C4-2B (cell line): ENCODE measurements around the gene VAMP4.
"Not testable (repeated sequence)": the region's sequence is repeated elsewhere in the genome, so short reads cannot be mapped to it uniquely, and the experiment has no call there.

Source experiments
- H3K27ac ChIP-seq: fragments of 450-650 bp; 2 replicates; pipeline ENCODE4 v1.5.1; 2017
- ZFX ChIP-seq: fragments of 450-650 bp; IDR thresholded peaks from 2 replicates; pipeline ENCODE4 v1.6.1; 2017
- TF ChIP-seq, protein P1 (sequence below): fragments of 450-650 bp; conservative IDR thresholded peaks from 2 replicates; pipeline ENCODE4 v1.5.1; 2017; ENCODE audit warnings: mild to moderate bottlenecking

VAMP4 gene

DNA sequence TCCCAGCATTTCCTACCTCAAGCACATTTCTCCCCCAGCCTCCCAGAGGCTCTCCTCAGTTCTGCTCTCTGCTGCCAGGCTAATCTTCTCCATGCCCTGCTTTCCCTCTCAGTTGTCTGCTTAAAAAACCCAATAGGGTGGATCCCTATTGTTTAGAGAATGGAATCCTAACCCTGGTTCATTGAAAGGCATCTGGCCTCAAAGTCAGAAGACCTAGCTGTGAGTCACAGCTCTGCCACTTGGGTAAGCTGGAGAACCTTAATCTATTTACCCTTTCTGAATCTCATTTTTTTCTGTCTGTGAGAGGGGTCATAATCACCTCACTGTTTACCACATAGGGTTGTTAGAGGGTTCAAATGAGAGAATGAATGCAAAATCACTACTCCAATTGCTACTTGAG is 76.9 kb downstream of the VAMP4 start:
- no peak overlapping the region for H3K27ac ChIP-seq
- TF ChIP-seq, protein P1, sequence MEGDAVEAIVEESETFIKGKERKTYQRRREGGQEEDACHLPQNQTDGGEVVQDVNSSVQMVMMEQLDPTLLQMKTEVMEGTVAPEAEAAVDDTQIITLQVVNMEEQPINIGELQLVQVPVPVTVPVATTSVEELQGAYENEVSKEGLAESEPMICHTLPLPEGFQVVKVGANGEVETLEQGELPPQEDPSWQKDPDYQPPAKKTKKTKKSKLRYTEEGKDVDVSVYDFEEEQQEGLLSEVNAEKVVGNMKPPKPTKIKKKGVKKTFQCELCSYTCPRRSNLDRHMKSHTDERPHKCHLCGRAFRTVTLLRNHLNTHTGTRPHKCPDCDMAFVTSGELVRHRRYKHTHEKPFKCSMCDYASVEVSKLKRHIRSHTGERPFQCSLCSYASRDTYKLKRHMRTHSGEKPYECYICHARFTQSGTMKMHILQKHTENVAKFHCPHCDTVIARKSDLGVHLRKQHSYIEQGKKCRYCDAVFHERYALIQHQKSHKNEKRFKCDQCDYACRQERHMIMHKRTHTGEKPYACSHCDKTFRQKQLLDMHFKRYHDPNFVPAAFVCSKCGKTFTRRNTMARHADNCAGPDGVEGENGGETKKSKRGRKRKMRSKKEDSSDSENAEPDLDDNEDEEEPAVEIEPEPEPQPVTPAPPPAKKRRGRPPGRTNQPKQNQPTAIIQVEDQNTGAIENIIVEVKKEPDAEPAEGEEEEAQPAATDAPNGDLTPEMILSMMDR, result no peak
- no peak for TF ChIP-seq ZFX

DNA sequence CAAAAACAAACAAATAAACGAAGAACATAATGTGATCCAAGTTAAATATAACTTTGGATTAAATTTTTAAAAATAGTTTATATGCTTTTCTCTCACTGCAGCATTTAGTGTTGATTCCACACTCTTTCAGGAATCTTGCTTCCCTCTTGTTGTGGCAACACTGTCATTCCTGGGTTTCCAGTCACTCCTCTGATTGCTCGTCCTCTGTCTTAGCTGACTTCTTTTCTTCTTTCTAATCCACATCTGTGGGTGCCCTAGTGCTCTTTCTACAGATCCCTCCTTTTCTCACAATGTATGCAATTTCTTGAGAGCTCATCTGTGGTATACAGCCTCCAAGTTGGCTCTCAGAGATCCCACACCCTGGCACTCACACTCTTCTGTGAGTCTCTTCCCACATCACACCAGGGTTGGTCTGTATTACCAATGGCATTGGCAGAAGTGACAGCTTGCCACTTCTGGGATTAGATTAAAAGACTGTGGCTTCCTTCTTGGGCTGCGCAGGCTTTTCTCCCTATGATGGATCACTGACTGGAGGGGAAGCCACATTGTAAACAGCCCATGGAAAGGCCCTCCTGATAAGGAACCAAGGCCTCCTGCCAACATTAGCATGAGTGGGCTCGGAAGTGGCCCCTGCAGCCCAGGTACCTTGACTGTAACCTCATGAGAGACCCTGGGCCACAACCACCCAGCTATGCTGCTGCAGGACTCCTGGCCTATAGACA is 77.8 kb downstream of the VAMP4 start:
- TF ChIP-seq, protein P1, result no peak
- TF ChIP-seq ZFX, result no peak
- no peak overlapping the region for H3K27ac ChIP-seq

DNA sequence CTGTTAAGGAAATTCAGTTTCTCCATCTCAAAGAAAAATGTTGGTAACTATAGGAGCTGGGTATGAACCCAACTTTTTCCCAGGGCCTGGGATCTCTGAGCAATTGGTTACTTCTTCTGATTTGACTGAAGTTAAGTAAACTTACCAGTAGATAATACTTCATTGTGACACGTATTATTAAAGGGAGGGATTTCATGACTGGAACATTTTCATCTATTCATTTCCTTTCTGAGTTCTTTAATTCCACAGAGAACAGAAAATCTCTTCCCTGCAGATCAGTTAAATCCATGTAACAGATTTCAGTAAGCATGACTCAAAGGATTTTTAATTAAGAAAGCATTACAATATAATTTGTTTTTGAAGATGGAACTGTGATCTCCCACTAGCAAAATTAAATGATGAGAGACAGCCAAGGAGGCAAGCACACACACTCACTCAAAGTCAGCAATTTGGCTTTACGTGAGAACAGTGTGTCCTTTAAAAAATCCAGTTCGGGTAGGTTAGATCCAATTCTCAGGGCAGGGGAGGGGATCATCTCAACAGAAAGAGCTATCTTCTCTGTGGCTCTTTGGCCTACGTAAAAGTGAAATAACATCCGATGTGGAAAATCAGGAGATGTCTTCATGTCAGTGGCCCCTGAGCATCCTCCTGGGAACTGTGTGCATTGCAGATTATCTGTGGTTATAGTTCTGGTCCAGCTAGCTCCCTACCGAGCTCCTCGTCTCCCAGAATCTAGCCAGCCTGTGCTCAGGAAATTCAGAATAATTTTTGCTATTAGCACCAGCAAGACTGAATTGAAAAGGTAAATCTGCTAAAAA is 78.6 kb downstream of the VAMP4 start:
- no peak overlapping the region for H3K27ac ChIP-seq
- TF ChIP-seq, protein P1, result no peak
- TF ChIP-seq ZFX, result no peak

DNA sequence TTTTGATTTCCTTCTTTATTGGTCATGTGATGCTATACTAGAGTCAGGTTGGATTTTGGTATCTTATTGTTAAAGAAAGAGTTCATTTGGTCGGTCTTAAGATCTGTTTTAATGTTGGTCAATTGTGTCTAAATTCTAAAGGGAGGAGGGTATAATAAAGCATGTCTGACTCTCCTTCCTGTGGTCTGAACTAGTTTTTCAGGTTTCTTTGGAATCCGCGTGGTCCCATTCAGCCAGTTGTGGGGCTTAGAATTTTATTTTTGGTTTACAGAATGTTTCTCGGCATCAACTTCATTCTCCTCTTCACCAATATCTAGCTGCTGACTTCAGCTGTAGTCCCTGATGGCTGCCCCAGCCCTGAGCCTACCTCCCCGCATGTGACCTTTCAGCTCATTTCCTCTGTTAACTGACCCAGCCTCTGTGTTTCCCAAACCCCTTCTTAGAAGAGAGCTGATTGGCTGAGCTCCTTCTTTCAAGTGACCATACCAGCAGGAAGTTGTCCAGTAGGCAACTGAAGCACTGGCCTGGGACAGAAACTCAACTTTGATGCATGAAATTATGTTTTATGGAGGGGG is 80.7 kb downstream of the VAMP4 start:
- TF ChIP-seq, protein P1, result no peak
- no peak overlapping the region for H3K27ac ChIP-seq

DNA sequence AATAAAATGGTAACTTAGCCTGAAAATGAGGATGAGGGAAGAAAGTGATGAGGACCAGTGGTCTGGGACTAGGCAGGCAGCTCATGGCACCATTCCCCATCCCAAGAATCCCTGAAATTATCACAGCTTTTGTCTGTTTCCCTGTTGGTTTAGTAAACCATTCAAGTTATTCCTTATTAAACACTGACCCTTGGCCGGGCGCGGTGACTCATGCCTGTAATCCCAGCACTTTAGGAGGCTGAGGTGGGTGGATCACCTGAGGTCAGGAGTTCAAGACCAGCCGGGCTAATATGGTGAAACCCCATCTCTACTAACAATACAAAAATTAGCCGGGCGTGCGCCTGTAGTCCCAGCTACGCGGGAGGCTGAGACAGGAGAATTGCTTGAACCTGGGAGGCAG is 85.7 kb downstream of the VAMP4 start:
- not testable (repeated sequence) for H3K27ac ChIP-seq

DNA sequence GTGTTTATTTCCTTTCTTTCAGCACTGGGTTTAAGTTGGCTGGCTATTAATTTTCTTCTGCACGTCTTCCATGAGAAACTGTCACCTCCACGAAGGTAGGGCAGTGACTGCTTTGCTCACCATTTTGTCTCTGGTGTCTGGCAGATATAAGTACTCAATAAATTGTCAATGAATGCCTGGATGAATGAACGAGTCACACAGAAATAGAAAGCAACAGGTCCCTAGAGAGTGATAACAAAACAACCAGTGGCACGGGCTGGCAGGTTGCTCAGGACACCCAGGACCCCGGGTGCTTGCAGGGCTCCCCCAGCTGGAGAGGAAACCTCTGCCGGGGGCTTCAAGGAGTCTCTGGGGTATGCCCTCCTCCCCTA is 86.1 kb downstream of the VAMP4 start:
- TF ChIP-seq ZFX, result no peak
- TF ChIP-seq, protein P1, result peak; percentile 61

DNA sequence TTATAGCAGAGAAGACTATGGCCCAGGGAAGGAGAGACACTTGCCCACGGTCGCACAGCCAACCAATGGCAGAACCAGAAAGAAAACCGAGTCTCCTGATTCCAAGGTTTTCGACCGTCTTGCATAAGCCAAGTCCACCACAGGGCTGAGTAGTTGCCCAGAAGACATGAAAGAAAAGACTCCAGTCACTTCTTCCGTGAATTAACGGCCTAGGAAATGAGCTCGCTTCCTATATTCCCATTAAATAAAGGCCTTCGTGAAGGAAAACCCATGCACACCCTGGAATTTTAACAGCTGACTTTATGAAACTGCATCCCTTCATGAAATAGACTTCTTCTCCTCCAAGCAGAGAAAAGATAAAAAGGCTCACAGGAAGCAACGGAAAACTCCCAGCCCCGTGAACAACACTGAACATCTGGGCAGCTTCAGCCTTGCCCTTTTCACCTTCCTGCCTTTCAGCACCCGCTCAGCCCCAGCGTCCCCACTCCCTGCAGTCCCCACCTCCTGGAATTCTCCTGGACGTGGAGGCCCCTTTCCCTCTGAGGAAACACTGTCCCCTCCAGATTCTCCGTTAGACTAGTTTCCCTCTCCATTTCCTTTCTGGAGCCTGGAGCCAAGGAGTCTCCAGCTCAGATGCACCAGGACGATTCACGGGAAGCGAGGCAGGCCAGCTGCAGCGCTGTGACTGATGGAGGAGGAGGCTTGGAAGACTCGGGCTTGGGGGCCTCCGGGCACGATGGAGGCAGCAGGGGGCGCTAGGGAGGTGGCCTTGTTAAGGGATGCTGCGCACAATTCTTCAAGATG is 86.7 kb downstream of the VAMP4 start:
- no peak overlapping the region for H3K27ac ChIP-seq
- TF ChIP-seq, protein P1, result peak; percentile 87
- TF ChIP-seq ZFX, result no peak

More for the DNA sequence above, 86.1 kb downstream of the VAMP4 start:
- H3K27ac ChIP-seq, result no peak overlapping the region
